B cell (primary cell): ENCODE measurements around the gene LITAF. TPM values are rescaled to one million over a fixed set of nuclear protein-coding genes. Genes with fewer than 3 reads are reported as not detected.

ENCODE experiments used
- ATAC-seq: fragments of 200-7000 bp; cut with Tn5 transposase; one replicate; pipeline ENCODE4 v1.10.0; 2021; ENCODE audit warnings: low read depth, mild to moderate bottlenecking, moderate number of reproducible peaks, moderate library complexity
- CTCF ChIA-PET: fragments of 350-600 bp; sonication (Branson Sonifier 250); formaldehyde crosslinking; loops from one replicate; lab custom pipeline; 2021; ENCODE audit warnings: antibody characterized with exemption, inconsistent platforms; lab: Charles Lee
- POLR2A ChIA-PET: fragments of 350-600 bp; sonication (Branson Sonifier 250); formaldehyde crosslinking; loops from one replicate; lab custom pipeline; 2021; ENCODE audit warnings: antibody characterized with exemption; lab: Charles Lee
- DNase-seq: peaks from one replicate; pipeline ENCODE4 v3.0.0; 2013
- H2AFZ ChIP-seq: 2 replicates; pipeline ENCODE4 v1.6.1; 2012; ENCODE audit warnings: mild to moderate bottlenecking, low read depth, low read length; ENCODE audit not compliant: insufficient read depth, poor library complexity, severe bottlenecking
- H3K27ac ChIP-seq, 2 donors: 1 replicate in 1 of 2; 2 replicates in 1 of 2; pipeline ENCODE4 v1.5.1; 2012 to 2013; ENCODE audit warnings: low read length in 2 of 2, mild to moderate bottlenecking in 2 of 2, moderate library complexity in 1 of 2
- H3K27me3 ChIP-seq, 4 experiments: fragments of 200-600 bp in 1 of 4; sonication (generic) in 1 of 4; replicated peaks in 1 of 4; 1 replicate in 2 of 4; 2 replicates in 2 of 4; pipeline versions ENCODE4 v1.6.1 to v1.7.0; 2013 to 2016; ENCODE audit warnings: low read length in 3 of 4, mild to moderate bottlenecking in 2 of 4, mixed read lengths in 1 of 4, moderate library complexity in 1 of 4; ENCODE audit not compliant: insufficient read depth in 4 of 4, control insufficient read depth in 3 of 4; ENCODE audit errors: control extremely low read depth in 1 of 4
- H3K36me3 ChIP-seq, 2 experiments: replicated peaks in 1 of 2; 1 replicate in 1 of 2; 2 replicates in 1 of 2; pipeline versions ENCODE4 v1.6.1 to v1.7.1; 2013; ENCODE audit warnings: low read length in 1 of 2; ENCODE audit not compliant: insufficient read depth in 2 of 2, control insufficient read depth in 1 of 2; ENCODE audit errors: control extremely low read depth in 1 of 2, extremely low read depth in 1 of 2
- H3K4me1 ChIP-seq, 2 donors: fragments of 200-600 bp in 1 of 2; sonication (generic) in 1 of 2; 1 replicate in 1 of 2; 2 replicates in 1 of 2; pipeline versions ENCODE4 v1.5.1 to v1.6.1; 2013 to 2017; ENCODE audit warnings: low read length in 2 of 2; ENCODE audit not compliant: control insufficient read depth in 2 of 2, insufficient read depth in 2 of 2
- H3K4me2 ChIP-seq: replicated peaks from 2 replicates; pipeline ENCODE3; 2012; ENCODE audit warnings: mild to moderate bottlenecking, low read depth, low read length; ENCODE audit not compliant: poor library complexity, severe bottlenecking
- H3K4me3 ChIP-seq, 5 experiments: fragments of 200-600 bp in 1 of 5; sonication (generic) in 1 of 5; 1 replicate in 3 of 5; 2 replicates in 2 of 5; pipeline versions ENCODE4 v1.5.1 to v1.7.0; 2011 to 2016; ENCODE audit warnings: low read length in 4 of 5, mild to moderate bottlenecking in 4 of 5, low read depth in 2 of 5, control low read depth in 1 of 5, moderate library complexity in 1 of 5; ENCODE audit not compliant: insufficient read depth in 1 of 5; ENCODE audit errors: control extremely low read depth in 1 of 5, extremely low read depth in 1 of 5
- H3K79me2 ChIP-seq: fragments of 200-600 bp; sonication (generic); one replicate; pipeline ENCODE4 v1.6.0; 2016; ENCODE audit warnings: low read length; ENCODE audit not compliant: control insufficient read depth, insufficient read depth
- H3K9ac ChIP-seq: fragments of 200-600 bp; sonication (generic); 2 replicates; pipeline ENCODE4 v1.6.1; 2017; ENCODE audit warnings: mild to moderate bottlenecking, low read length, moderate library complexity
- H3K9me3 ChIP-seq, 3 donors: one replicate each; pipeline versions ENCODE4 v1.6.1 to v1.7.1; 2013; ENCODE audit warnings: low read length in 2 of 3; ENCODE audit not compliant: control insufficient read depth in 2 of 3, insufficient read depth in 1 of 3; ENCODE audit errors: control extremely low read depth in 1 of 3
- H4K20me1 ChIP-seq: 2 replicates; pipeline ENCODE4 v1.6.0; 2012; ENCODE audit warnings: mild to moderate bottlenecking, low read length; ENCODE audit not compliant: insufficient read depth, control insufficient read depth, poor library complexity, severe bottlenecking
- H3K27ac Mint-ChIP-seq: one replicate; pipeline ENCODE4 v1.8.0; 2021; ENCODE audit warnings: mixed read lengths
- H3K27me3 Mint-ChIP-seq: one replicate; pipeline ENCODE4 v1.8.0; 2021; ENCODE audit warnings: mixed read lengths
- H3K4me1 Mint-ChIP-seq: one replicate; pipeline ENCODE4 v1.8.0; 2021; ENCODE audit warnings: mixed read lengths
- H3K4me3 Mint-ChIP-seq: one replicate; pipeline ENCODE4 v1.8.0; 2021; ENCODE audit warnings: mixed read lengths
- H3K9me3 Mint-ChIP-seq: one replicate; pipeline ENCODE4 v1.8.0; 2022; ENCODE audit warnings: mixed read lengths; ENCODE audit not compliant: insufficient read depth
- CTCF ChIP-seq: fragments of 200-600 bp; IDR thresholded peaks from one replicate; pipeline ENCODE4 v1.8.0; 2022; ENCODE audit warnings: antibody characterized with exemption, mild to moderate bottlenecking
- EZH2 ChIP-seq: IDR thresholded peaks from 2 replicates; pipeline ENCODE4 v1.6.1; 2012; ENCODE audit warnings: borderline replicate concordance, low read depth, mild to moderate bottlenecking, moderate library complexity, low read length; ENCODE audit not compliant: insufficient read depth, poor library complexity, severe bottlenecking
- WGBS: methylation state at CpG from one replicate; pipeline ENCODE4 v1.1.5; 2013; ENCODE audit warnings: missing lambda C conversion rate; ENCODE audit not compliant: insufficient coverage; 5-methylcytosine and 5-hydroxymethylcytosine counted together
- intact Hi-C: fragments of 100-400 bp; cut with micrococcal nuclease; formaldehyde crosslinking; loops from one replicate; pipeline ENCODE4 v1.10.0; 2022
- polyA plus RNA-seq: library from polyadenylated mRNA; depleted of rRNA; stranded (reverse); fragments of >200 nt; gene quantifications from 2 replicates; pipeline ENCODE4 v1.2.3, GENCODE V29; 2012
- total RNA-seq, 2 donors: library from RNA; stranded (reverse); fragments of 120-200 nt in 1 of 2; gene quantifications; 1 replicate in 1 of 2; 2 replicates in 1 of 2; pipeline versions ENCODE4 v1.2.3 to v1.2.4, GENCODE V29; 2013 to 2022

The LITAF gene
- total and polyA plus RNA-seq, 2 donors (not counting 1 experiment from before 2014, with no cell fraction given) = 93.6 to 125 TPM

- POLR2A ChIA-PET = no interaction called here
- peaks cover 51% of the 10 kb centered on the region for H3K4me1 Mint-ChIP-seq
- Histone ChIP-seq H3K36me3 (no peaks in the 10 kb centered on the region), H3K4me3 (no peak overlapping the region), H3K9ac (no peak overlapping the region), H3K9me3 (peaks cover 0 to 14% (median 5%) of the 10 kb centered on the region in 3 donors), H3K27ac (peak overlapping the region in 1 of 2 donors; percentile 5), H2AFZ (no peak overlapping the region), H3K4me1 (peaks cover 52 to 71% of the 10 kb centered on the region in 2 donors), H3K27me3 (no peaks in the 10 kb centered on the region), H3K79me2 (peaks cover 4% of the 10 kb centered on the region), H3K4me2 (peak overlapping the region; percentile 1), H4K20me1 (no peaks in the 10 kb centered on the region)
- no peak for TF ChIP-seq CTCF
- no peak for TF ChIP-seq EZH2
- peak overlapping the region; percentile 17 for H3K4me3 Mint-ChIP-seq
- peak overlapping the region; percentile 78 for H3K27ac Mint-ChIP-seq
- 81% methylated on average over 6 of the region's 8 CpGs for WGBS
- no peak for ATAC-seq
- no peak for DNase-seq
- H3K9me3 Mint-ChIP-seq = no peaks in the 10 kb centered on the region
- CTCF ChIA-PET = interaction anchor here (0.7 to 2.6 kb wide), 5 partner anchors 15 to 363 kb away, joined by 3 to 15 read pairs (median 7); partner anchors contain the start of gene LITAF
- no peaks in the 10 kb centered on the region for H3K27me3 Mint-ChIP-seq
- intact Hi-C loops = loop anchor here (5.0 kb wide), 1 partner anchor 33 kb away; the partner anchor contains the start of gene LITAF
Measured at GRCh38 chr16:11620243-11621003, 33.7 kb upstream of the LITAF start.
